GM19468 (cell line): ENCODE data around the gene PARVG.

Source experiments
- ATAC-seq: cut with Tn5 transposase; IDR thresholded peaks from one replicate; pipeline ENCODE4 v1.9.1; 2021; ENCODE audit warnings: mild to moderate bottlenecking, moderate library complexity, moderate number of reproducible peaks; ENCODE audit not compliant: unreplicated experiment; ENCODE audit errors: extremely low read depth

PARVG gene

DNA sequence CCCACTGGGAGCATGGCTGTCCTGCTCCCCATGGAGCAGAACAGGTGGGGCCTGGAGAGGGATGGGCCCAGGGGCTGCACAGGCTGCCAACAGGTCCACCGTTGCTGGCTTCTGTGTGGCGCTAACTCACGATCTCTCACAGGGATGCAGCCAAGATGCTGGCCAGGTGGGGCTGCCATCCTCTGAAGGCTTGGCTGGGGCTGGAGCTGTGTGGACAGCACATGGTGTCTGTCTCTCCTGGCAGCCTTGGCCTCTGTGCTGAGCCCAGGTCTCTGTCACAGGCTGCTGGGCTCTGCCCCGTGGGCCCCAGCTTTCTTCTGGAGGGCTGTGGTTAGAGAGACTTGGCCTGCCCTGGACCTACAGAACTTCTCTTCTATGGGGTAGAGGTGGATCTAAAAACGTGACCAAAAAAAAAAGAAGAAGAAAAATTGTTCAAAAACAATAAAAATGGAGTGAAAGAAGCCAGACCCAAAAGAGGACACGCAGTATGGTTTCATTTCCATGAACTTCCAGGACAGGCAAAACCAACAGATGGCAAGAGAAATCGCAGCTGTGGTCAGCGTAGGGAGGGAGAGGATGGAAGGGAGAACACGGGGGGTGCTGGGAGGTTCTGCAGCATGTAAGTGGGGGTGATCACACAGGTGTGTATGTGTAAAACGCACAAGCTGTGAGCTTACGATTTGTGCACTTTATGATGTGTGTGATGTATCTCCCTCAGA, 12.2 kb downstream of the PARVG start:
- no peak for ATAC-seq

GRCh38 chr22:44193535-44193891, 12.8 kb downstream of the PARVG start:
- ATAC-seq, result no peak

DNA sequence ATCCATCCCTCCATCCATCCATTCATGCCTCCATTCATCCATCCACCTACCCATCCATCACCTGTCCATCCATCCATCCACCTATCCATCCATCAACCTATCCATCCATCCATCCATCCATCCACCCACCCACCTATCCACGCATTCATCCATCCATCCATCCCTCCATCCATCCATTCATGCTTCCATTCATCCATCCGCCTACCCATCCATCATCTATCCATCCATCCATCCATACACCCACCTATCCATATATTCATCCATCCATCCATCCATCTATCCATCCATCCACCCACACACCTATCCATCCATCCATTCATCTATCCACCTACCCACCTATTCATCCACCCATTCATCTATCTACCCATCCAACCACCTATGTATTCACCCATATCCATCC, 13.8 kb downstream of the PARVG start:
- ATAC-seq, result no peak

GRCh38 chr22:44195189-44195871, 14.6 kb downstream of the PARVG start:
- no peak for ATAC-seq

- no peak for ATAC-seq
These were observed 15.5 kb downstream of the PARVG start for GRCh38 chr22:44196241-44196640.

GRCh38 chr22:44196731-44197131, 16.0 kb downstream of the PARVG start:
- no peak for ATAC-seq

DNA sequence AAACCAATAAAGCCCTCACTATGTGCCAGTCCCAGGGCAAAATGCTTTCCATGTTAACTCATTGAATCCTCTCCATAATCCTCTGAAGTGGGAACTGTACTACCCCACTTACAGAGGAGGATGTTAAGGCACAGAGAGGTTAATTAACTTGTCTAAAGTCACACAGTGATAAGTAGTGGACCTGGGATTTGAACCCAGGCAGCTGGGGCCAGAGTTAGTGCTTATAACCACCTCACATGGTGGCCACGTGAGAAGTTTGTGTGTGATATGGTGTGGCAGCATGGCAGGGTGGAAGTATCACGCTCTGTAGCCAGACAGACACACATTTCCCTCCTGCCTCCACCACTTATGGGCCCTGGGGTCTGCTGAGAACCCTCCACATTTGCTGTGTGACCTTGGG, 16.5 kb downstream of the PARVG start:
- ATAC-seq, result no peak

DNA sequence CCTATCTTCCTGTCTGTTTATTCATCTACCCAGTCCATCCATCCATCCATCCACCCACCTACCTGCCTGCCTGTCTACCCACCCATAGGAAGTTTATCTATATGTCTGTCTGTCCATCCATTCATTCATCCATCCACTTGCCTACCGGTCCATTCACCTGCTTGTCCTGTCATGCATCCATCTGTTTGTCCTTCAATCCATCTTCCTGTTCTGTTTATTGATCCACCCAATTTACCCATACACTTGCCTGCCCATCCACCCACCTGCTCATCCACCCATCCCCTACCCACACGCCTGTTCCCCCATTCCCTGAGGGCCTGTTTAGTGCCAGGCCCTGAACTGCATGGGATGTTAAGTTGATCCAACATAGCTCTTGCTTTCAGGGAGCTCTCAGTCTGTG, 18.4 kb downstream of the PARVG start:
- no peak for ATAC-seq

- ATAC-seq, result no peak
These were observed 19.1 kb downstream of the PARVG start for GRCh38 chr22:44199866-44200265.

DNA sequence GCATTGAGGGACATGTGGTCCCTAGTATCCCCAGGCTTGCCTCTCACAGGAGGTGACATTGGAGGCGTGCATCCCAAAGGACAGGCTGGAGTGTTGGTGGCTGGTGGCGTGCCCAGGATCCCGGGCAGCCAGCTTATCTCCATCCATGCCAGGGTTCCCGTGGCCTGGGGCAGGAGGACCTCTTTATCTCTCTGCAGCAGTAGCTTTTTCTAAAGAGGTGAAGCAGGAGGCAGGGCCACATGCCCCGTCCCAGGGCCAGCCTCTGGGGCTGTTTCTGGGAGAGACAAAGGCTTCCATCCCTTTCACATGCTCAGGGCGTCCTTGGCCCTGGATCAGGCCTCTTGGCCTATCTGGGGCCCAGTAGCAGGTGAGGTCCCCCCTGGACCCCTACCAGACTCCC, 19.7 kb downstream of the PARVG start:
- ATAC-seq, result no peak

GRCh38 chr22:44200855-44201550, 20.3 kb downstream of the PARVG start:
- ATAC-seq, result no peak

DNA sequence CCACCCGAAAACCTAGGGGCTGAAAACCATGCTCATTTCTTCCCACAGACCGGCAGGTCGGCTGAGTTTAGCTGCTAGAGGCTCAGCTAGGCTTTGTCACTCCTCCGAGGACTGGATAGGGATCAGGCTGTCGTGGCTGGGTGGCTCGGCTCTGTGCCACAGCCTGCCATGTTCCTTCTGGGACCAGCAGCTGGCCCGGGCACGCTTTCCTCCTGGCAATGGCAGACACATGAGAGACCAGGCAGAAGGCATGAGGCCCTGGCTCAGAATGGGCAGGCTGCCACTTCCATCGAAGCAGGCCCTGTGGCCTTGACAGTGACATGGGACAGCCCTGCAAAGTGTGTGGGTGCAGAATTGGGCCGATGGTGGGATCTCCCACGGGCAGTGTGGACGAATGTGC, 20.9 kb downstream of the PARVG start:
- ATAC-seq, result no peak

DNA sequence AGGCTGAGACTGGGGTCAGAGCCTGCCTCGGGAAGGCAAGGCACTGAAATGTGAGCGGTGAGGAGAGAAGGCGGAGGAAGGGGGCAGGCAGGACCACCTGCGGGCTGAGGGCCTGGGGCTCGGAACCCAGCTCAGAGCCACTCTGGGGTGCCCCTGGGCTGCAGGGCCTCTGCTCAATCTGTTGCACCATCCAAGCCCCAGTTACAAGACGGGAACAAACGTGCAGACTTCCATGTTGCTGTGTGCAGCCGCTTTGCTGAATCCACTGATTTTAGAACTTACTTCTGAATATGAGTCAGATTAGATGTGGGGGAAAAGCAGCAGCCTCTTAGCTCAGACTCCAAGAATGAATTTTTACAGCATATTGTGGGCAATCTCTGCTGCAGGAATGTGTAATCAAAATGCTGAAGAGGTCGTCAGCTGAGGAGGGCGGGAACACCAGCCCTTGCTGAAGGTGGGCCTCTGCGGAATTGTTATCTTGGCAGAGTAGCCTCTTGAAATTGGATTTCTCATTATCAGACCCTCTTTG, 21.6 kb downstream of the PARVG start:
- no peak for ATAC-seq

GRCh38 chr22:44203203-44203602, 22.5 kb downstream of the PARVG start:
- no peak for ATAC-seq

DNA sequence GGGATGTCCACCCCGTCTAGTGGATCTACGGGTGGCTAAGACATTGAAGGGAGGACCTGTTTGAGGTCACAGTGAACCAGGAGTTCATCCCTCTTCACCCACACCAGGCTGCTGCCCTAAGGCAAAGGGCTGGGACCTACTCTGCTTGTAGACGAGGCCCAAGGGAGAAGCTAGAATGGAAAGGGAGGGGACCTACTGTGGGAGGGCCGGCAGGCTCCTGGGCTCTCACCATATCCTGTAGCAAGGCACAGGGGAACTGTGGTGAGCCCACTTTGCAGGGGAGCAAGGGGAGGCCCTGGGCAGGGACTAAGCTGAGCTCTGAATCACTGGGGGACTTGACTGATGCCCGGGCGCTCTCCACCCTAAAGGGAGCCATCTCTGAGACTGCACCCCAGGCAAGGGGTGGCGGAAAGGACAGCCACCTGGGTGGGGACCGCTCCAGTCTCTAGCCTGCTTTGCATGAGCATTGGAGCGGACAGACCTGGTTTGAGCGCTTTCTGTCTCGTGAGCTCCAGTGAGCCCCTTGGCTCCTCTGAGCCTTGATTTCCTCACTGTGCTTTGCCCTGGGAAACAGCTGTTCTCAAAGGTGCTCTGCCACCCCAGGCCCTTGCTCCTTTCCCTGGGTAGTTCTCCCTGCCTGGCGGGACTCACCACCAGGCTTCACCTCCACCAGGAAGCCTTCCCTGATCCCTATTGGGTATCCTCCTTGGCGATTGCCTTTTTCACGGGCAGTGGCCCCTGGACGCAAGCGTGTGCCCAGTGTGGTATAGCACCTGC, 24.2 kb downstream of the PARVG start:
- ATAC-seq, result no peak

DNA sequence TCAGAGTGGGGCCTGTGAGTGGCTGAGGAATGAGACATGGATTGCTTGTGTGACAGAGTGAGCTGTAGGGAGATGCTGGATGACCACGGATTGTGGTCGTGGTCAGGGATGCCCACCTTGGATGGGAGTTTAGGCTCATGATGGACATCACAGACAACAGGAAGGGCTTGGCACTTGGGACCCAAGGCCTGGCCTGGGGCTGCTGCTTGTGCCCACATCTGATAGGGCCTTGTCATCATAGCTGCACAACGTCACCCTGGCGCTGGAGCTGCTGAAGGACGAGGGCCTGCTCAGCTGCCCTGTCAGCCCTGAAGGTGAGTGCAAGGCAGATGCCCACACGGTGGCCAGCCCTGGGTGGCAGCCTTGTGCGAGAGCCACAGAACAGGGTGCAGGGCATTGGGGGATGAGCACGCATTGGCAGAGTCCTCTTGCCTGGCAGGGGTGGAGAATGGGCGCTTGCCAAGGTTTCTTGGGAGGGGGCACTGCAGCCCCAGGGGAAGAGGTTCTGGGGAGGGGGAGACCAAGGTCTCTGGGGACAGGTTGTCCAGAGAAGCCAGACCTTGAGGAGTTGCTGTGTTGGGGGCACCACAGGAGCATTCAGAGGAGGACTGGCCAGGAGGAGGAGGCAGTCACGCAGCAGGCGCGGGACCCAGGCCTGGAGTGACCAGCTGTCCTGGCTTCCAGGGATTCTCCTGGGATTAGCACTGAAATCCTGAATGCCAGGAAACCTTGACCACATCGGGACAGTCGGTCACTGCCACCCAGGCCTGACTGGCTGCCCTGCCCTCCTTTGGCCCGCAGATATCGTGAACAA, 25.0 kb downstream of the PARVG start:
- no peak for ATAC-seq

DNA sequence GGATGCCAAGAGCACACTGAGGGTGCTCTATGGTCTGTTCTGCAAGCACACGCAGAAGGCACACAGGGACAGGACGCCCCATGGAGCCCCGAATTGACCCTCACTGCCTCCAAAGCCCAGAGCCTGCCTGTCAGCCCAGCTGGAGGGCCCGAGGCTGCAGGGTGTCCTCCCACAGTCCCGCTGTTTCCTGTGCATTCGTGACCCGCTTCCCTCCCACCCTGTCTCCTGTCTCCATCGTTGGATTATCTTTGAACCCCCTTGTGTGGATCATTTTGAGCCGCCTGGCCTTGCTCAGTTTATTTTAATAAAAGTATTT, 25.6 kb downstream of the PARVG start:
- no peak for ATAC-seq

DNA sequence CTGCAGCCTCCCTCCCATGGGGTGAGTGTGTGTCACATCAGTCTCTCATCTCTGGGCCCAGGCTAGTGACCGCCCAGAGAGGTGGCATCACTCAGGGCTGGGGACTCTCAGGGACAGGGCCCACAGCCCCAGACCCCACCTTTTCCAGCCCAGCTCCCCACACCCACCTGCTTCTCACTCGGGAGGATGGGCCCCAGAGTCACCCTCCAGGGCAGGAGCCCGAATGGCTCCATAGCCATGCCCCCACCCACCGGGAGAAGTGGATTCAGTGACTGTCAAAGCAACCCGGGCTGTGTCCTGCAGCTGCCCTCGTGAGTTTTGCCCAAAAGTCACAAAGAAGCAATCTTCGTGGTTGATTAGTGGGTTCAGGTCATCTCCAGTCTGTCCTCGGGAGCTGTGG, 26.0 kb downstream of the PARVG start:
- no peak for ATAC-seq

DNA sequence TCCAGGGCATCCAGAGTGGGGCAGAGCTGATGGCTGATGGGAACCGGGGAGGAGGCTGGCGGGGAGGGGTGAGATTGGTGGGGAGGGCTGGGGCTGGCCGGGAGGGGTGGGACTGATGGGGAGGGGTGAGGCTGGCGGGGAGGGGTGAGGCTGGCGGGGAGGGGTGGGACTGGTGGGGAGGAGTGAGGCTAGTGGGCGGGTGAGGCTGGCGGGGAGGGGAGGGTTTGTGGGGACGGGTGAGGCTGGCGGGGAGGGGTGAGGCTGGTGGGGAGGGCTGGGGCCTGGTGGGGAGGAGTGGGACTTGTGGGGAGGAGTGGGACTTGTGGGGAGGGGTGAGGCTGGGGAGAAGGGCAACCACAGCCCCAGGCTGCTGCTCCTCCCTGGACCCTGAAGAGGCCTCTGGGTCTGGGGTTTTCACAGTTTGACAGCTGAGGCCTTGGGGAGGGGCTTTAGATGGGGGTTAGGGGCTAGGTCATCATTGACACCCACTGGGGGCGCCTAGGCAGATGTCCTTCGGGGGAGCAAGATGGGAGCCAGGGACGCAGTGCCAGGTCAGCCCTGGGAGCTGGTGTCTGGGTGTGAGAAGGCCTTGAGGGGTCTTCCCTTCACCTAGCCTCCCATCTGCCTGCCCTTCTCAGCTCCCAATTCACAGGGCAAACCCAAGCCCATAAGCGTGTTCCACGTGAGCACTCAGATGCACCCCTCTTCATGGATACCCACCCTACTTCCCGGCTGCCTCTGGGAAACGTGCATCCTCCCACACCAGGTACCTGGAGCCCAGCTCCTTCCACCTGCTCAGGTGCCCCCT, 26.7 kb downstream of the PARVG start:
- ATAC-seq, result no peak
